Measurements from ENCODE around the gene ZNF521. TPM values are rescaled to one million over a fixed set of nuclear protein-coding genes. Genes with fewer than 3 reads are reported as not detected.
"Not testable (repeated sequence)": the region's sequence is repeated elsewhere in the genome, so short reads cannot be mapped to it uniquely, and the experiment has no call there.

Gene ZNF521
- total RNA-seq, 1 experiment from 2014 or later, result not detected

DNA sequence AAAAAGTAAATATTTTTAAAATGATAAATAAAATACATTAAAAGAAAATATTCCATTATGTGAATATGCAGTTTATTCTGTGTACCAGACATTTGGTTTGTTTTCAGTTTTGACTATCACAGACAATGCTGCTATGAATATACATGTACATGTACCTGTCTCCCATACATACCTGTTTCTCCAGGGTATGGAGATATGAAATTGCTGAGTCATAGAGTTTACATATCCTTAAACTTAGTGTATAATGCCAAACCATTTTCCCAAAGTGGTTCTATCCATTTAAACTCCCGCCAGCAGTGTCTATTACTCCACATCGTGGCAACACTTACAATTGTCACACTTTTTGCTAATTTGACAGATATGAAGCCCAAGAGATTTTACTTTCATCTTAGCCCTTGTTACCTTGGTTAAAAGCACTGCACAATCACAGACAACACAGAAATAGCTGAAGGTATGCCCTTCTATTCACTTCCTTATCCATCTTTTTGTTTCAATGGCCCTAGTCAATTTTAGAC lies 56.3 kb downstream of the ZNF521 start:
- DNase-seq (ENCODE audit: extremely low read depth, low read depth), result no peak

- no peak for DNase-seq (ENCODE audit: extremely low read depth, low read depth)
Observed at GRCh38 chr18:25291150-25291549, 60.8 kb downstream of the ZNF521 start.

DNA sequence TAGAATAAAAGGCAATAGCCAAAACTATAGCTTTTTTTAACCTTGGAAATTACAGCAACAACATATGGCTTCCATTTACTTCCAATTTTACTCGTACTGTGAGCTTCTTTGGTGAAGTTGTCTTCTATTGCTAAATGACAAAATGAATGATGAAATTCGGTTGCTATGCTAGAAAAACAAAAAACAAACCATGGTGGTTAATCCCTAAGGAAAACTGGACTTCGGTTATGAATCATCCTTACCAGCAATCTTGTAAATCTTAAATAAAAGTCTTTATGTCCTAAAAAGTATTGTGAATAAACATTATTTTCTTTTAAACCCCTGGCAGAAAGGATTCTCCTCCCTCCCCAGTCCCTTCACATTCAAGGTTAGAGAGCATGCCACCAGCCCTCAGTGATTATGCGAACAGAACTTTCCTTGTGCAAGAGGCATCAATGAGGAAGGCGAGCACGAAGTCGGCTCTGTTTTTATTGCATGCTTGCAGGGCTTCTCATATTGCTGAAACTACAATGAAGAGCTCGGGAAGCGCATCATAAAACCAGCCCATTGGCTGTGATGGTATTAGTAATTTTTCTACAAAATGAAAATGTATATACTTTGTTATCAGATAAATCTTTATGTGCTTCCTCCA lies 62.9 kb downstream of the ZNF521 start:
- DNase-seq (ENCODE audit: extremely low read depth, low read depth), result no peak

DNA sequence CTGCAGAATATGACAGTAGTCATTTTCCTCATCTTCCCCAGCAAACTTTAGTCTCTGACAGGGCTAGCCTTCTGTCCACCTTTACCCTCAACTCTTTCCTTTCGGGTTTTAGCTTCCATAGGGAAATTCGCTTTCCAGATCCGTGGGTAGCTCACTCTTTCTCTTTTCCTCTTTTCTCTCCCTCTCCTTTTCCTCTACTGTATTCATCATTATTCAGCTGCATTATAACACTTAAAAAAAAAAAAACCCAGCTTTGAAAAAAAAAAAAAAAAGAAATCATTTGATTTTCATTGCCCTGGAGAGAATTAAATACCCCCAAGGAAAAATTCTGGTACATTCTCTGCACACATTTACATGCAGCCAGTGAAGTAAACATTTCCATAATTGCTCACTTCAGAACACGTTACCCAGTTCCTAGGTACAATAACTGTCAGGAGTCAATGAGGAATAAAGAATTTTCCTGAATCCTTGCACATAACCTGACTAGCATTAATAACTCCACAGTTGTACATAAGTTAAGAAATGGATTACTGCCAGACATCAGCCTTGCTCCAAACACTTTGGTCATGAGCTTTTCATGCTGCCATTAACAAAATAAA lies 63.5 kb downstream of the ZNF521 start:
- DNase-seq (ENCODE audit: extremely low read depth, low read depth), result no peak

GRCh38 chr18:25287106-25287505 lies 64.9 kb downstream of the ZNF521 start:
- no peak for DNase-seq (ENCODE audit: extremely low read depth, low read depth)

DNA sequence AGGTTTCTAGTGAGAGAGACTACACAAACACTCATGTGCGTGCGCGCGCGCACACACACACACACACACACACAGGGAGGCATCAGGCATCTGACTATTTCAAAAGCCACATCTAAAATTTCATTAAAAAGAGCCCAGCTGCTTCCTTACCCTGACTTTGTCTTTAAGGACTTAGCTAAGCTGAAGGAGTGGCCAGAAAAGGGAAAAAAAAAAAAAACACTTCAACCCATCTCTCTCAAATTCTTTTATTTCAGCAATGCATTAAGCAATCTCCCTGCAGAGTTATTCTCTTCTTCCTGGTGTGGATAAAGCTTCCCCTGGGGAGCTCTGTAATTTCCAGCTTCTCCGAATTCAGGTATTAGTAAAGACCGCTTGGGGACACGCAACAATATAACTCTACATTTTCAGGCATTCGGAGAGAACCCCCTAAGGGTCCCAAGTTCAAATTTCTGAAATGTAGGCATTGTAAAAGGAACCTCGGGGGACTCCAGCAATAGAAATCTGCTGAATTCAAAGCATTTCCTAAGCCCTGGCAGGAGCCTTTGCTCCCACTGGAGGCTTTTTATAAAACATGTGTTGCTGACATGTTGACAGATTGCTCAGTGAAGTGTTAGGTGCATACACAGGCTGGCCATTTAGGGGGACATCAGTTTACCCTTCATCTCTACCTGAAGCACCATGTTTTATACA lies 67.0 kb downstream of the ZNF521 start:
- no peak for DNase-seq (ENCODE audit: extremely low read depth, low read depth)

DNA sequence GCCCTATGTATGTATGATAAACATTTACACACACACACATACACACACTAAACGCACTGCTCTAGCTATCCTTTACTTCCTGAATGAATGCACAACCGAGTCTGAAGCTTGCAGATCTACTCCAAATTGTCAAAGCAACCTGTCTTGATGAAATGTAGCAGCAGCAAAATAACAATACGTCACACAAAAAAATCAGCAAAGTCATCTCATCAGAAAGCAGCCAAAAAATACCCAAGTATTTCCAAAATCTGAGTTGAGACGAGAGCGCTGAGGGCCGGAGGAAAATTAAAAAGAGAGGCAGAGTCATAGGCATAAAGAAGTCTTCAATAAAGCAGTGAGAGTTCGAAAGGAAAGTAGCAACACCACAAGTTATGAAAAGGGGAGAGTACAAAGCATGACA lies 67.7 kb downstream of the ZNF521 start:
- DNase-seq (ENCODE audit: extremely low read depth, low read depth), result no peak

DNA sequence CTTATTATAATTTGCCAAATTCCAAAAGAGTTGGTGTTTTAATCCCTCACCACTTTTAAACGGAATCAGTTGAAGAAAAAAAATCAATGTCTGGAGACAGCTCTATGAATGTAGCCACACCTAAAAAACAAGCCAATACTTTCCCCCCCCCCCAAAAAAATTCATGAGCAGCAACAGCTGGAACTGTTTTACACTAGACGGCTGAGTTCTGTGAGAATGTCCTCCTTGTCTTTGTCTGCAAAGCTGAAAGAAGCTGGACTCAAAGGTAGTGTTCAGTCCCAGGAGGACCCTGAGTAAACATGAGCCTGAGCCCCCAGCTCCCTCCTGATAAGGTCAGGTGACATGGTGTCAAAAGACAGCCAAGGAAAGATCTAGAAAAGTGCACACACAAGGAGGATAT lies 68.2 kb downstream of the ZNF521 start:
- DNase-seq (ENCODE audit: extremely low read depth, low read depth), result no peak

DNA sequence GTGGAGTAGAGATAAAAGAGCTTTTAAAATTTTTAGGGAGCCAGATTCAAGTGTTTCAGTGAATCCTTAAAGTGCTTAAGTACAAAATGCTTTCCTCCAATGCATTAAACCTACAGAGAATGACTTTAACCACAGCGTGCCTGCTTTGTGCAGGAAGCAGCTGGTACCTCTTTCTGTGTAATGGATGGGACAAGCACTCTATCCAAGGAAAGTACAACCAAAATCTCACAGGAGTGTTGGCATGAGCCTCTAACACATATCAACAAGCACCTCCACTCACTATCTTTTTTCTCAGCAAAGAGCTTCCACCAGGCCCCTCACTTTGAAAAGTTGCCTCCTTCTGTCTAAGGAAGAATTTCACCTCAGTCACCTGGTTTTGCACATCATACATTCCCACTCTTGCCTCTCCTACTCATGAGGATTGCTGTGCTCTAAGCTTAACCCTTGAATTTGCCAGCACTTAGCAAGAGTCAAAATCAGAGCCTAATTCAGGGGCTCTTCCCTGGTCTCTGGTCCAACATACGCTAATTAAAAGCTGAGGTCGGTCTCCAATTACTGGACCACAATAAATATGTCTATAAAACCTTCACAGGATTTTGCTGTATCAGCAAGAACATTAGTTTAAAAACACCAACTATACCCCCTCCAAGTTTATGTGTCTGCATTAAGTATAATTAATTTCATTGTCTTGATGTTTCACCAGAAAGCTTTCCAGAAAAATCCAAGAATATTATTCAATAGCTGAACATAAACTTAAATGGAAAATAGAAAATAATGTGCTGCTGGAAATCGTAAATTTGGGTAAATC lies 68.9 kb downstream of the ZNF521 start:
- DNase-seq (ENCODE audit: extremely low read depth, low read depth), result no peak

DNA sequence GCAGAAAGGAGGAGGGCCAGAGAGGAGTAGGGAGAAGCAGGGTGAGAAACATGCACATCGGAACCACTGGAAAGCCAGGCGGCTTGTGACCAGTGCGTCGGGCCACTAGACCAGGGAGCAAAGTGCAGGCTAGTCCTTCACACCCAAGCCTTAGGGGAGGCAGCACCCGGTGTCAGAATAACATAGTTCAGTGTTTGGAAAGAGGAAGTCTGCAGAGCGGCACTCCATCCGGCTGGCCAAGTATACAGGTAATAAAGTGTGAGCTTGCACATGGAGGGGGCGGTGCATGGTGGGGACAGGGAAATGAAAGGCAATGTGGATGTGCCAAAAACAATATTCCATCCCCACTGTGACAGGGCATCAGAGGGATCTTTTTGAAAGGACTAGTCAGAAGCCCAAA lies 69.7 kb downstream of the ZNF521 start:
- DNase-seq (ENCODE audit: extremely low read depth, low read depth), result no peak

DNA sequence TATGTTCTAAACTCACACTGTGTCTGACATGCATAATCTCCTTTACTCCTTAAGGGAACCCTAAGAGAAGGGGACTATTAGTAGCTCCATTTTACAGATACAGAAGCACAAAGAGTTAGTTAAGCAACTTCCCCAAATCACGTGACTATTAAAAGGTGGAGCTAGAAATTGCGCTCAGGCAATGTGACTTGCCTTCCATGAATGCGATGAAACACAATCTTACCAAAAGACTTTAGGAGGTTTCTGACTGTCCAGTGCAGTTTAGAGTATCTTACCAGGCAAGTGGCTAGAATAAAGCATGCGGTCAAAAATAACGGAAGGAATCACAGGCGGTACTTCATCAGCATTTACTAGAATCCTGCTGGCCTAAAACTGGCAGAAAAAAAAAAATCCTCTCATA lies 70.4 kb downstream of the ZNF521 start:
- DNase-seq (ENCODE audit: extremely low read depth, low read depth), result no peak

DNA sequence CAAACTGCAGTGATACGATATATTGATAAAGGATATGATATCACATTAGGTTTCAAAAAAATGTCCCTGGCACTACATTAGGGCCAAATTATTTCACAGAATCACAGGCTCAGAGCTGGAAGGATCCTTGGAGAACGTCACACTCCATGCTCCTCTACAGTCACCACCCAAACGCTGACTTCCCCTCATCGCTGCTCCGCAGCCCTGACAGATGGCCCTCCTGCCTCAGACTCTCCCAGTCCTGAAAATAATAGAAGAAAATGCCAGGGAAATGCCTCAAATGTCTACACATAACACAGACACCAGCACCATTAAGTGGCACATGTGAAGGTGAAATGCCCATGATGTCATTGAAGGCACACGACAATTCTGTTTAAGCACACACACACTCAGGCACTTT lies 72.0 kb downstream of the ZNF521 start:
- no peak for DNase-seq (ENCODE audit: extremely low read depth, low read depth)

DNA sequence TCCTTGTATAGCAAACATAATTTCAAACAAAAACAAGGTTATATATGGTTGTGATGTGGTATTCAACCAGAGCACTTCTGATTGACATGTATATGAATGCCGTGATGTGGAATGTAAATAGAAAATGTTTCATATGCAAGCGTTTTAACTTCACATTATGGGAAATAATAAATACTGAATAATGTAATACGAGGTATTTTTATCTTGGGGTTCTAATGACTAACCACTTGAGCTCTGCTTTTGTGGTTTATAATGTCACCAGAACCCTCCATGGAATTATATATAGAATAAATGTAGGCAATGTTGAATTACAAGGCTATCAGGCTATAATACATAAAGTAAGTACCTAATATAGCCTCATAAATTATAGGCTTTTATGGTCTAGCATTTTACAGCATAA lies 72.4 kb downstream of the ZNF521 start:
- DNase-seq (ENCODE audit: extremely low read depth, low read depth), result no peak

- DNase-seq (ENCODE audit: extremely low read depth, low read depth), result no peak
Observed at GRCh38 chr18:25279133-25279532, 72.8 kb downstream of the ZNF521 start.

- DNase-seq (ENCODE audit: extremely low read depth, low read depth), result no peak
Observed at GRCh38 chr18:25278394-25278793, 73.6 kb downstream of the ZNF521 start.

- no peak for DNase-seq (ENCODE audit: extremely low read depth, low read depth)
Observed at GRCh38 chr18:25275412-25276001, 76.5 kb downstream of the ZNF521 start.

DNA sequence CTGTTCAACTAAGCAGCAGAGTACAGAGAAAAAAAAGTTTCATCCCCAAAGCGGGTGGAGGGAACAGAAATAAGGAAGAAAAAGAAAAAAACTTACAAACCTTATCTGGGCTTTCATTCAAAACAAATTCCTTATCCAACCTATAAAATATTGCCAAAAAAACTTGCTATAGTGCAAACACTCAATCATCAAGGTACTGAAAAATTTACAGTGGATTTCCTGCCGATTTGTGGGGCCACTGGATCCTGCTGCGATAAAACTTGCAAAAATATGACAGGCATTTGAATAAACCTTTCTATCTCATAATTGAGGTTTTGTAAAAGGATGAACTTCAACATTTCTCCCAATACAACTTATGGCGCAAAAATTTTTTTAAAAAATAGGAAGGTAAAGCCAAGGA lies 77.0 kb downstream of the ZNF521 start:
- no peak for DNase-seq (ENCODE audit: extremely low read depth, low read depth)

GRCh38 chr18:25266931-25267527 lies 84.9 kb downstream of the ZNF521 start:
- not testable (repeated sequence) for DNase-seq (ENCODE audit: extremely low read depth, low read depth)

DNA sequence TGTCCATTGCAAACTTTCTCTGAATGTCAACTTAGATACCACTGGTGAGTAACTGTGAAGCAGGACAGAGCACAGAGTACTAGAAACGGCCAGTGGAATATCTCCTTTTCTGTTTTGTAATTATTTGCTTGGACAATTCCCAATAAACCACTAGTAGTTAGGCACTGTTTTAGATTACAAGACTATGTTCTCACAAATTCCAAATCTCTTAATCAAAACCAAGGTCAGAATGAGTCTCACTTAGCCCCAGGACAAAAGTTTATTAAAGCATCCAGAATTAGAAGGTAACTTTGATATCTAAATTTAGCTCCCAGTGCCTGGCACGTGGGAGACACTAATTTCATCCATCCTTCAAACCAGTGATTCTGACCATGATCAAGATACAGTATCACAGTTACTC lies 89.0 kb downstream of the ZNF521 start:
- DNase-seq (ENCODE audit: extremely low read depth, low read depth), result no peak

- DNase-seq (ENCODE audit: extremely low read depth, low read depth), result no peak
Observed at GRCh38 chr18:25261768-25262167, 90.2 kb downstream of the ZNF521 start.

Measured in NCI-H460 (cell line).